Endothelial cell of umbilical vein (primary cell): Measurements from ENCODE around the gene TFDP2. TPM values are rescaled to one million over a fixed set of nuclear protein-coding genes. Genes with fewer than 3 reads are reported as not detected.

Experiments used
- BruUV-seq: library from RNA; stranded (reverse); fragments of 400-500 nt; replicated peaks from 2 replicates; lab custom pipeline; 2021; lab: Mats Ljungman, UMichigan
- CTCF ChIA-PET: fragments of 300-600, 350-600 bp; sonication (Branson Sonifier 250); formaldehyde crosslinking; loops from one replicate; lab custom pipeline; 2021; ENCODE audit warnings: antibody characterized with exemption, inconsistent platforms; lab: Charles Lee
- POLR2A ChIA-PET: fragments of 300-600, 350-600 bp; sonication (Branson Sonifier 250); formaldehyde crosslinking; loops from one replicate; lab custom pipeline; 2021; ENCODE audit warnings: antibody characterized with exemption, inconsistent platforms; lab: Charles Lee
- DNase-seq: peaks from one replicate; pipeline ENCODE4 v3.0.0-alpha.2; 2011; ENCODE audit warnings: low read depth, low spot score
- FAIRE-seq: peaks from 2 replicates; lab custom pipeline; 2011; peaks lifted over from hg19 to GRCh38; lab: Jason Lieb, UNC
- H2AFZ ChIP-seq: 2 replicates; pipeline ENCODE4 v1.6.0; 2012; ENCODE audit warnings: low read depth, low read length, control low read depth, inconsistent platforms
- H3K27ac ChIP-seq: 2 replicates; pipeline ENCODE4 v1.5.1; 2011; ENCODE audit warnings: low read depth, mild to moderate bottlenecking, control low read depth, low read length, moderate library complexity; ENCODE audit not compliant: insufficient read depth
- H3K27me3 ChIP-seq, 2 experiments: 2 replicates each; pipeline versions ENCODE4 v1.6.0 to v1.6.1; 2011; ENCODE audit warnings: low read length in 2 of 2, mixed read lengths in 1 of 2; ENCODE audit not compliant: control insufficient read depth in 2 of 2, insufficient read depth in 2 of 2
- H3K36me3 ChIP-seq, 2 experiments: 2 replicates in 1 of 2; 3 replicates in 1 of 2; pipeline ENCODE4 v1.5.1; 2011; ENCODE audit warnings: low read length in 2 of 2, mild to moderate bottlenecking in 1 of 2, moderate library complexity in 1 of 2; ENCODE audit not compliant: control insufficient read depth in 2 of 2, insufficient read depth in 2 of 2; ENCODE audit errors: extremely low read depth in 1 of 2
- H3K4me1 ChIP-seq: 3 replicates; pipeline ENCODE4 v1.5.1; 2011; ENCODE audit warnings: mild to moderate bottlenecking, low read length; ENCODE audit not compliant: control insufficient read depth, insufficient read depth; ENCODE audit errors: extremely low read depth
- H3K4me2 ChIP-seq: 2 replicates; pipeline ENCODE4 v1.6.1; 2011; ENCODE audit warnings: low read length, control low read depth, mixed read lengths; ENCODE audit not compliant: insufficient read depth
- H3K4me3 ChIP-seq, 3 experiments: fragments of 200-600 bp in 1 of 3; sonication (generic), shearing (Covaris generic) in 1 of 3; replicated peaks in 1 of 3; 2 replicates each; pipeline ENCODE4 v1.5.1; 2011 to 2016; ENCODE audit warnings: control low read depth in 3 of 3, low read length in 3 of 3, mild to moderate bottlenecking in 2 of 3, inconsistent platforms in 1 of 3, low read depth in 1 of 3, moderate library complexity in 1 of 3; ENCODE audit not compliant: insufficient read depth in 1 of 3
- H3K79me2 ChIP-seq: 2 replicates; pipeline ENCODE4 v1.6.0; 2012; ENCODE audit warnings: low read length, inconsistent platforms; ENCODE audit not compliant: control insufficient read depth, insufficient read depth
- H3K9ac ChIP-seq: replicated peaks from 2 replicates; pipeline ENCODE3; 2011; ENCODE audit warnings: low read length, control low read depth; ENCODE audit not compliant: insufficient read depth; ENCODE audit errors: extremely low read depth
- H3K9me1 ChIP-seq: replicated peaks from 3 replicates; pipeline ENCODE4 v1.6.0; 2011; ENCODE audit warnings: mild to moderate bottlenecking, low read length; ENCODE audit not compliant: control insufficient read depth, insufficient read depth; ENCODE audit errors: extremely low read depth
- H3K9me3 ChIP-seq: replicated peaks from 2 replicates; pipeline ENCODE4 v1.5.1; 2012; ENCODE audit warnings: low read length, inconsistent platforms; ENCODE audit not compliant: control insufficient read depth, insufficient read depth
- H4K20me1 ChIP-seq: replicated peaks from 2 replicates; pipeline ENCODE3; 2011; ENCODE audit warnings: mild to moderate bottlenecking, low read length; ENCODE audit not compliant: control insufficient read depth, insufficient read depth; ENCODE audit errors: extremely low read depth
- CTCF ChIP-seq, 2 donors: IDR thresholded peaks; 1 replicate in 1 of 2; 2 replicates in 1 of 2; pipeline ENCODE4 v1.5.1; 2011; ENCODE audit warnings: low read length in 2 of 2, mild to moderate bottlenecking in 2 of 2, moderate library complexity in 2 of 2, control low read depth in 1 of 2, inconsistent platforms in 1 of 2, low read depth in 1 of 2; ENCODE audit not compliant: insufficient read depth in 1 of 2; ENCODE audit errors: extremely low read depth in 1 of 2
- EZH2 ChIP-seq: IDR thresholded peaks from 2 replicates; pipeline ENCODE4 v1.6.1; 2012; ENCODE audit warnings: borderline replicate concordance, low read depth, mild to moderate bottlenecking, moderate library complexity, low read length, inconsistent platforms; ENCODE audit not compliant: severe bottlenecking
- FOS ChIP-seq: IDR thresholded peaks from 2 replicates; pipeline ENCODE4 v1.6.1; 2011; ENCODE audit warnings: mild to moderate bottlenecking, low read length, moderate library complexity, borderline replicate concordance; ENCODE audit not compliant: insufficient read depth
- GATA2 ChIP-seq: IDR thresholded peaks from 2 replicates; pipeline ENCODE4 v1.7.0; 2011; ENCODE audit warnings: low read depth, mild to moderate bottlenecking, moderate library complexity, mixed read lengths, low read length; ENCODE audit not compliant: insufficient read length, insufficient read depth
- JUN ChIP-seq: IDR thresholded peaks from 2 replicates; pipeline ENCODE4 v1.6.1; 2011; ENCODE audit warnings: borderline replicate concordance, low read depth; ENCODE audit not compliant: insufficient read length, insufficient read depth
- MAX ChIP-seq: IDR thresholded peaks from 2 replicates; pipeline ENCODE4 v1.6.1; 2011; ENCODE audit not compliant: insufficient read depth, insufficient read length
- MYC ChIP-seq: IDR thresholded peaks from one replicate; pipeline ENCODE4 v1.6.1; 2011; ENCODE audit warnings: mild to moderate bottlenecking, low read depth, low read length
- POLR2A ChIP-seq: IDR thresholded peaks from 2 replicates; pipeline ENCODE4 v1.6.1; 2012; ENCODE audit warnings: low read depth, mild to moderate bottlenecking, control low read depth, low read length
- POLR2AphosphoS5 ChIP-seq: IDR thresholded peaks from 2 replicates; pipeline ENCODE4 v1.6.1; 2012; ENCODE audit warnings: low read depth, mild to moderate bottlenecking, control low read depth, low read length, moderate library complexity; ENCODE audit not compliant: insufficient read depth
- dilution Hi-C: fragments of 300-500 bp; cut with MboI; formaldehyde crosslinking; loops from one replicate; pipeline ENCODE4 v1.15.0; 2019; ENCODE audit warnings: low sequenced_read_pairs; ENCODE audit not compliant: extremely low pct_ligation_motif_present
- intact Hi-C: fragments of 100-400 bp; cut with micrococcal nuclease; formaldehyde crosslinking; loops from one replicate; pipeline ENCODE4 v1.10.0; 2022
- polyA plus RNA-seq, 4 experiments: library from polyadenylated mRNA; depleted of rRNA in 3 of 4; stranded (reverse) in 3 of 4; unstranded in 1 of 4; fragments of >200 nt; gene quantifications; 2 replicates each; pipeline versions ENCODE4 v1.2.1 to v1.2.3, GENCODE V29; 2011 to 2012; ENCODE audit warnings: missing spikeins in 1 of 4
- total RNA-seq: library from RNA; stranded (reverse); gene quantifications from 2 replicates; pipeline ENCODE4 v1.2.3, GENCODE V29; 2021

Gene TFDP2
- total and polyA plus RNA-seq, 2 donors (not counting 3 experiments of a cell fraction or from before 2014, with no cell fraction given), result 8.5 to 21.5 TPM

- H3K9me3 ChIP-seq, result no peaks in the 10 kb centered on the region
- TF ChIP-seq GATA2 (no peak), EZH2 (no peak), POLR2A (no peak), POLR2AphosphoS5 (no peak), CTCF (IDR thresholded peaks at IDR 0.05; ENCODE audit: extremely low read depth in 1 of 2, insufficient read depth in 1 of 2, low read depth in 1 of 2, low read length in 2 of 2) (no peak), FOS (no peak), MAX (no peak), MYC (no peak), JUN (no peak)
- H3K27ac ChIP-seq, result peak overlapping the region; percentile 7
- peak; percentile 64 for DNase-seq
- no peaks in the 10 kb centered on the region for H3K27me3 ChIP-seq
- CTCF ChIA-PET, result interaction anchor here (0.6 to 1.9 kb wide), 5 partner anchors 10 to 368 kb away, joined by 3 to 6 read pairs (median 4); no protein-coding TSS in a partner anchor
- POLR2A ChIA-PET, result no interaction called here
- H3K9ac ChIP-seq, result peak overlapping the region; percentile 60
- FAIRE-seq, result no peak
- peaks cover 7% of the 10 kb centered on the region for H3K4me1 ChIP-seq
- BruUV-seq, result TSS peak; percentile 64
- H3K4me3 ChIP-seq, result peak overlapping the region; percentile 52 to 95 (median 64)
- H3K9me1 ChIP-seq, result no peaks in the 10 kb centered on the region
- dilution Hi-C loops, result no loop called here
- peak overlapping the region; percentile 51 for H2AFZ ChIP-seq
- no peaks in the 10 kb centered on the region for H3K79me2 ChIP-seq
- peak overlapping the region; percentile 98 for H3K4me2 ChIP-seq
- no peaks in the 10 kb centered on the region for H4K20me1 ChIP-seq
- intact Hi-C loops, result no loop called here
- H3K36me3 ChIP-seq, result no peaks in the 10 kb centered on the region
Observed at GRCh38 chr3:142027735-142028134, 121.6 kb downstream of the TFDP2 start.
